Stimulated activated CD8-positive, alpha-beta memory T cell treated with anti-CD3 and anti-CD28 coated beads, Interleukin-12 subunit alpha, Interleukin-12 subunit beta, amount 100 ng/mL, for 24 hours (primary cell): ENCODE results near the gene DNAJC18.
"Not testable (repeated sequence)": the region's sequence is repeated elsewhere in the genome, so short reads cannot be mapped to it uniquely, and the experiment has no call there.

ENCODE experiments used
- DNase-seq: peaks from one replicate; pipeline ENCODE4 v3.0.0-alpha.2; 2020; ENCODE audit errors: extremely low read depth

The DNAJC18 gene

GRCh38 chr5:139388198-139388821 is 51.0 kb downstream of the DNAJC18 start:
- no peak for DNase-seq

GRCh38 chr5:139387611-139388197 is 51.6 kb downstream of the DNAJC18 start:
- DNase-seq = no peak

GRCh38 chr5:139386956-139387355 is 52.4 kb downstream of the DNAJC18 start:
- not testable (repeated sequence) for DNase-seq

GRCh38 chr5:139386050-139386438 is 53.3 kb downstream of the DNAJC18 start:
- no peak for DNase-seq

- DNase-seq = no peak
Observed at GRCh38 chr5:139385061-139386049, 54.0 kb downstream of the DNAJC18 start.

GRCh38 chr5:139384591-139385051 is 54.7 kb downstream of the DNAJC18 start:
- no peak for DNase-seq

GRCh38 chr5:139383993-139384590 is 55.2 kb downstream of the DNAJC18 start:
- DNase-seq = no peak

- DNase-seq = no peak
Observed at GRCh38 chr5:139383275-139383992, 55.9 kb downstream of the DNAJC18 start, which contains the start of gene SLC23A1. SLC23A1 (minus strand) TSS chr5:139383297; CDS start chr5:139383253, 44 bp downstream.

- no peak for DNase-seq
Observed at GRCh38 chr5:139382807-139383206, 56.5 kb downstream of the DNAJC18 start.

- DNase-seq = no peak
Observed at GRCh38 chr5:139381837-139382761, 57.2 kb downstream of the DNAJC18 start.

- DNase-seq = no peak
Observed at GRCh38 chr5:139379626-139380449, 59.5 kb downstream of the DNAJC18 start.

GRCh38 chr5:139378941-139379361 is 60.4 kb downstream of the DNAJC18 start:
- no peak for DNase-seq

- DNase-seq = no peak
Observed at GRCh38 chr5:139378101-139378825, 61.1 kb downstream of the DNAJC18 start.

GRCh38 chr5:139377226-139377625 is 62.1 kb downstream of the DNAJC18 start:
- no peak for DNase-seq

- no peak for DNase-seq
Observed at GRCh38 chr5:139376364-139376763, 63.0 kb downstream of the DNAJC18 start.

GRCh38 chr5:139374909-139375308 is 64.4 kb downstream of the DNAJC18 start:
- no peak for DNase-seq

- no peak for DNase-seq
Observed at GRCh38 chr5:139371482-139372435, 67.6 kb downstream of the DNAJC18 start.
